ENCODE measurements around the gene MYOM1.

GRCh38 chr18:3255611-3256165 lies 35.9 kb upstream of the MYOM1 start:
- TF ChIP-seq, protein P1, sequence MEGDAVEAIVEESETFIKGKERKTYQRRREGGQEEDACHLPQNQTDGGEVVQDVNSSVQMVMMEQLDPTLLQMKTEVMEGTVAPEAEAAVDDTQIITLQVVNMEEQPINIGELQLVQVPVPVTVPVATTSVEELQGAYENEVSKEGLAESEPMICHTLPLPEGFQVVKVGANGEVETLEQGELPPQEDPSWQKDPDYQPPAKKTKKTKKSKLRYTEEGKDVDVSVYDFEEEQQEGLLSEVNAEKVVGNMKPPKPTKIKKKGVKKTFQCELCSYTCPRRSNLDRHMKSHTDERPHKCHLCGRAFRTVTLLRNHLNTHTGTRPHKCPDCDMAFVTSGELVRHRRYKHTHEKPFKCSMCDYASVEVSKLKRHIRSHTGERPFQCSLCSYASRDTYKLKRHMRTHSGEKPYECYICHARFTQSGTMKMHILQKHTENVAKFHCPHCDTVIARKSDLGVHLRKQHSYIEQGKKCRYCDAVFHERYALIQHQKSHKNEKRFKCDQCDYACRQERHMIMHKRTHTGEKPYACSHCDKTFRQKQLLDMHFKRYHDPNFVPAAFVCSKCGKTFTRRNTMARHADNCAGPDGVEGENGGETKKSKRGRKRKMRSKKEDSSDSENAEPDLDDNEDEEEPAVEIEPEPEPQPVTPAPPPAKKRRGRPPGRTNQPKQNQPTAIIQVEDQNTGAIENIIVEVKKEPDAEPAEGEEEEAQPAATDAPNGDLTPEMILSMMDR (conservative IDR thresholded peaks at IDR 0.05; ENCODE audit: low read depth, low read length) = no peak
- TF ChIP-seq EZH2 (IDR thresholded peaks at IDR 0.05; ENCODE audit: low read length, unreplicated experiment) (no peak), EZH2phosphoT487 (IDR thresholded peaks at IDR 0.05; ENCODE audit: borderline replicate concordance, low read length) (no peak)
